Psoas muscle (tissue), 8 donors: ENCODE results near the gene MED13L. TPM values are rescaled to one million over a fixed set of nuclear protein-coding genes. Genes with fewer than 3 reads are reported as not detected.

Experiments
- ATAC-seq, 4 donors: fragments of 200-7000 bp; cut with Tn5 transposase; one replicate each; pipeline ENCODE4 v1.9.1; 2020; ENCODE audit warnings: moderate library complexity in 3 of 4, mild to moderate bottlenecking in 2 of 4
- DNase-seq, 2 donors: peaks; one replicate each; pipeline ENCODE4 v3.0.0-alpha.2; 2020
- H3K27ac ChIP-seq: fragments of 200-600 bp; one replicate; pipeline ENCODE4 v1.8.0; 2022
- H3K27me3 ChIP-seq, 3 donors: fragments of 200-600 bp in 1 of 3; one replicate each; pipeline versions ENCODE4 v1.6.1 to v1.8.0; 2013 to 2022; ENCODE audit warnings: low read length in 2 of 3, mild to moderate bottlenecking in 2 of 3, moderate library complexity in 1 of 3; ENCODE audit not compliant: insufficient read depth in 3 of 3
- H3K36me3 ChIP-seq, 2 donors: fragments of 200-600 bp in 1 of 2; one replicate each; pipeline versions ENCODE4 v1.6.1 to v1.8.0; 2013 to 2022; ENCODE audit warnings: low read depth in 1 of 2, mild to moderate bottlenecking in 1 of 2, moderate library complexity in 1 of 2; ENCODE audit not compliant: insufficient read depth in 1 of 2
- H3K4me1 ChIP-seq: fragments of 200-600 bp; one replicate; pipeline ENCODE4 v1.8.0; 2022
- H3K4me3 ChIP-seq: fragments of 200-600 bp; one replicate; pipeline ENCODE4 v1.8.0; 2022; ENCODE audit warnings: mild to moderate bottlenecking
- H3K9me3 ChIP-seq: fragments of 200-600 bp; one replicate; pipeline ENCODE4 v1.8.0; 2022
- WGBS, 3 donors: extraction: QIAGEN DNeasy Blood & Tissue Kit; methylation state at CpG; one replicate each; pipeline versions ENCODE4 v1.1.6 to v1.1.7; 2013; 5-methylcytosine and 5-hydroxymethylcytosine counted together
- intact Hi-C, 2 donors: fragments of 100-400 bp; cut with DNase I; formaldehyde crosslinking; loops; one replicate each; pipeline versions ENCODE4 v1.11.0 to v1.14.2; 2022
- polyA plus RNA-seq, 3 donors: library from polyadenylated mRNA; stranded (reverse); fragments of 200-250 nt; gene quantifications; one replicate each; pipeline ENCODE4 v1.2.3, GENCODE V29; 2013
- total RNA-seq, 4 donors: library from RNA; stranded (reverse); fragmentation: NEBNext Ultra II Directional in 2 of 4; extraction: Animal tissue kit (Norgen Biotek cat#: 25700) in 2 of 4; gene quantifications; one replicate each; pipeline versions ENCODE4 v1.2.1 to v1.2.4, GENCODE V29; 2021 to 2023
- TF ChIP-seq, protein P1 (sequence below): fragments of 200-600 bp; IDR thresholded peaks from one replicate; pipeline ENCODE4 v1.8.0; 2022; ENCODE audit warnings: antibody characterized with exemption
- donor health status: healthy with polysubstance abuse.
- donor health status: DM: no; HTN: no; CAD: no; lungs with moderate emphysema.
- donor health status: Bipolar disorder and iron deficiency.
- donor health status: healthy.
- donor health status: DM: yes; HTN: yes; CAD: no.
- donor health status: DM: no; HTN: no; CAD: no.
- donor health status: DM: no; HTN: no; CAD: no.
- donor health status: DM: yes; HTN: yes; CAD: no.

Gene MED13L
- total and polyA plus RNA-seq, 7 donors = 8.9 to 90.5 (median 72.5) TPM

- H3K4me3 ChIP-seq = peak overlapping the region; percentile 13
Measured at GRCh38 chr12:116187151-116187511, 90.4 kb downstream of the MED13L start.

DNA sequence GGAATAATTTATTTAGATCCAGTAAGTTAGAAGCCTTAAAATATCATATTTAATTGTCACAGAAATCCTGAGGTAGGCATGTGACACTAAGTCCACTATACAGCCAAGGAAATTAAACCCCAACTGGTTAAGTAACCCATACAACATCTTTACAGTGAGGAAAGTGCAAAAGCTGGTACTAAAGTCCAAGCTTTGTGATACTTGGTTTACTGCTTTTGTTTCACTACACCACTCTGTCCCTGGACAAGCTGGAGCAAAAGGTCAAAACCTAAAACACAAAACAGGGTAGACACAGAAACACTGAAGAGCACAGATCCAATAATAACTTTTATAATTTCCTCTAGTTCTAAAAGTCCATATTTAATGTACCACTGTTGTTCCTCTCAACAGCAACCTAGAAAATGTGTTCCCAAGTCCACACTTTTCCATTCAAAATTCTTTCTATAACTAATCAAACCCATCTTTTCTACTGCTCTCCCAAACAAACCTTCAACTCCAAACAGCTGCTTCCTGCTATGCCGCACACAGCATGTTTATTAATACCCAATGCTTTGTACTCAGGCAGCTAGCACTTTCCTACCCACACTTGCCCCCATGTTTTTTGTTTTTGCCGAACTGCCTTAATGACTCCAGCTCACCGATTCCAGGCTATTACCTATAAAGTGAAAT, 90.9 kb downstream of the MED13L start:
- intact Hi-C loops = no loop called here
- TF ChIP-seq, protein P1, sequence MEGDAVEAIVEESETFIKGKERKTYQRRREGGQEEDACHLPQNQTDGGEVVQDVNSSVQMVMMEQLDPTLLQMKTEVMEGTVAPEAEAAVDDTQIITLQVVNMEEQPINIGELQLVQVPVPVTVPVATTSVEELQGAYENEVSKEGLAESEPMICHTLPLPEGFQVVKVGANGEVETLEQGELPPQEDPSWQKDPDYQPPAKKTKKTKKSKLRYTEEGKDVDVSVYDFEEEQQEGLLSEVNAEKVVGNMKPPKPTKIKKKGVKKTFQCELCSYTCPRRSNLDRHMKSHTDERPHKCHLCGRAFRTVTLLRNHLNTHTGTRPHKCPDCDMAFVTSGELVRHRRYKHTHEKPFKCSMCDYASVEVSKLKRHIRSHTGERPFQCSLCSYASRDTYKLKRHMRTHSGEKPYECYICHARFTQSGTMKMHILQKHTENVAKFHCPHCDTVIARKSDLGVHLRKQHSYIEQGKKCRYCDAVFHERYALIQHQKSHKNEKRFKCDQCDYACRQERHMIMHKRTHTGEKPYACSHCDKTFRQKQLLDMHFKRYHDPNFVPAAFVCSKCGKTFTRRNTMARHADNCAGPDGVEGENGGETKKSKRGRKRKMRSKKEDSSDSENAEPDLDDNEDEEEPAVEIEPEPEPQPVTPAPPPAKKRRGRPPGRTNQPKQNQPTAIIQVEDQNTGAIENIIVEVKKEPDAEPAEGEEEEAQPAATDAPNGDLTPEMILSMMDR = no peak
- Histone ChIP-seq H3K36me3 (no peaks in the 10 kb centered on the region), H3K4me1 (peaks cover 75% of the 10 kb centered on the region), H3K27me3 (no peaks in the 10 kb centered on the region), H3K9me3 (no peaks in the 10 kb centered on the region), H3K27ac (peak overlapping the region; percentile 60), H3K4me3 (peak overlapping the region; percentile 13)
- WGBS, 3 donors = 27 to 38% (median 33%) methylated on average over 3 of the region's 3 CpGs
- ATAC-seq (peak; percentile 69 to 80 (median 77)), DNase-seq (no peak)

More at GRCh38 chr12:116187151-116187511, 90.4 kb downstream of the MED13L start:
- Histone ChIP-seq H3K27ac (peak overlapping the region; percentile 60), H3K36me3 (no peaks in the 10 kb centered on the region), H3K27me3 (no peaks in the 10 kb centered on the region), H3K4me1 (peaks cover 75% of the 10 kb centered on the region), H3K9me3 (no peaks in the 10 kb centered on the region)
- TF ChIP-seq, protein P1 = no peak
- WGBS, 3 donors = 3 to 26% (median 11%) methylated on average over 1 of the region's 1 CpG
- intact Hi-C loops = no loop called here
- peak; percentile 19 to 39 (median 28) for ATAC-seq
- no peak for DNase-seq

DNA sequence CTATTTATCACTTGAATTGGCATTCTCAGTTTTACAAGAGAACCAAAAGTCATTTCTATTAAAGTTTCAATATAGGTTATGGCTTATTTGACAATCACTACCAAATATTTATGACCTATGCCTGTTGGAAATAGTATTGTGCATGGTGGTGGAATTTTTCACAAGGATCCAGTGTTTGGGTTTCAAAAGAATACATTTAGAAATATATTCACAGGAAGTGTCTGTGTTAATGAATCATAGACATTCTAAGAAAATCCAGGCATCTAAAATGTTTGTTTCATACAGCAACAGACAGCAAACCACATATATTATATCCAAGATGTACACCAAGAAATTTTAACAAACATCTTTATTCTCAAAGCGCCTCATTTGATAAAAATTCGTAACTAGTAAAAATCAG, 92.7 kb downstream of the MED13L start:
- intact Hi-C loops = no loop called here
- H3K27me3 ChIP-seq = no peaks in the 10 kb centered on the region
- H3K4me1 ChIP-seq = peaks cover 76% of the 10 kb centered on the region
- DNase-seq = no peak
- no peaks in the 10 kb centered on the region for H3K36me3 ChIP-seq
- ATAC-seq = no peak
- WGBS, 3 donors = 98 to 99% (median 98%) methylated on average over 2 of the region's 2 CpGs
- TF ChIP-seq, protein P1 = no peak
- H3K4me3 ChIP-seq = no peak overlapping the region
- H3K9me3 ChIP-seq = no peaks in the 10 kb centered on the region
- H3K27ac ChIP-seq = no peak overlapping the region

GRCh38 chr12:116183741-116184141, 93.8 kb downstream of the MED13L start:
- TF ChIP-seq, protein P1 = no peak
- H3K27me3 ChIP-seq = no peaks in the 10 kb centered on the region
- no peak overlapping the region for H3K4me3 ChIP-seq
- no peak overlapping the region for H3K27ac ChIP-seq
- intact Hi-C loops = no loop called here
- no peak for DNase-seq
- H3K4me1 ChIP-seq = peaks cover 73% of the 10 kb centered on the region
- no peaks in the 10 kb centered on the region for H3K36me3 ChIP-seq
- H3K9me3 ChIP-seq = no peaks in the 10 kb centered on the region
- ATAC-seq = no peak
